Ascending aorta (tissue), 2 donors: ENCODE results near the gene PXDN. TPM values are rescaled to one million over a fixed set of nuclear protein-coding genes. Genes with fewer than 3 reads are reported as not detected.

Experiments used
- DNase-seq, 2 donors: peaks; one replicate each; pipeline ENCODE4 v3.0.0-alpha.2; 2019; ENCODE audit warnings: low spot score in 2 of 2
- H3K27ac ChIP-seq, 2 donors: fragments of 200-600 bp; sonication (generic); one replicate each; pipeline ENCODE4 v1.5.1; 2016 to 2017; ENCODE audit warnings: mild to moderate bottlenecking in 1 of 2
- H3K27me3 ChIP-seq: fragments of 200-600 bp; sonication (generic); one replicate; pipeline ENCODE4 v1.5.1; 2017
- H3K36me3 ChIP-seq, 2 donors: fragments of 200-600 bp; sonication (generic); one replicate each; pipeline ENCODE4 v1.5.1; 2016
- H3K4me1 ChIP-seq, 2 donors: fragments of 200-600 bp; sonication (generic); one replicate each; pipeline ENCODE4 v1.5.1; 2016 to 2017; ENCODE audit warnings: mild to moderate bottlenecking in 1 of 2
- H3K4me3 ChIP-seq, 2 donors: fragments of 200-600 bp; sonication (generic); one replicate each; pipeline ENCODE4 v1.5.1; 2016 to 2017; ENCODE audit warnings: mild to moderate bottlenecking in 1 of 2
- H3K9me3 ChIP-seq, 2 donors: fragments of 200-600 bp; sonication (generic); one replicate each; pipeline ENCODE4 v1.5.1; 2016
- intact Hi-C: fragments of 100-400 bp; cut with DNase I; formaldehyde crosslinking; loops from one replicate; pipeline ENCODE4 v1.15.1; 2023
- total RNA-seq: library from RNA; depleted of rRNA; stranded (reverse); fragments of >200 nt; gene quantifications from one replicate; pipeline ENCODE4 v1.1.0, GENCODE V29; 2016
- TF ChIP-seq, protein P1 (sequence below), 3 experiments: fragments of 200-600 bp in 2 of 3; fragments of 450-650 bp in 1 of 3; sonication (generic) in 2 of 3; IDR thresholded peaks; one replicate each; pipeline ENCODE4 v1.5.1; 2016 to 2019; ENCODE audit warnings: antibody characterized with exemption in 3 of 3, mild to moderate bottlenecking in 1 of 3, moderate library complexity in 1 of 3

PXDN gene, protein sequence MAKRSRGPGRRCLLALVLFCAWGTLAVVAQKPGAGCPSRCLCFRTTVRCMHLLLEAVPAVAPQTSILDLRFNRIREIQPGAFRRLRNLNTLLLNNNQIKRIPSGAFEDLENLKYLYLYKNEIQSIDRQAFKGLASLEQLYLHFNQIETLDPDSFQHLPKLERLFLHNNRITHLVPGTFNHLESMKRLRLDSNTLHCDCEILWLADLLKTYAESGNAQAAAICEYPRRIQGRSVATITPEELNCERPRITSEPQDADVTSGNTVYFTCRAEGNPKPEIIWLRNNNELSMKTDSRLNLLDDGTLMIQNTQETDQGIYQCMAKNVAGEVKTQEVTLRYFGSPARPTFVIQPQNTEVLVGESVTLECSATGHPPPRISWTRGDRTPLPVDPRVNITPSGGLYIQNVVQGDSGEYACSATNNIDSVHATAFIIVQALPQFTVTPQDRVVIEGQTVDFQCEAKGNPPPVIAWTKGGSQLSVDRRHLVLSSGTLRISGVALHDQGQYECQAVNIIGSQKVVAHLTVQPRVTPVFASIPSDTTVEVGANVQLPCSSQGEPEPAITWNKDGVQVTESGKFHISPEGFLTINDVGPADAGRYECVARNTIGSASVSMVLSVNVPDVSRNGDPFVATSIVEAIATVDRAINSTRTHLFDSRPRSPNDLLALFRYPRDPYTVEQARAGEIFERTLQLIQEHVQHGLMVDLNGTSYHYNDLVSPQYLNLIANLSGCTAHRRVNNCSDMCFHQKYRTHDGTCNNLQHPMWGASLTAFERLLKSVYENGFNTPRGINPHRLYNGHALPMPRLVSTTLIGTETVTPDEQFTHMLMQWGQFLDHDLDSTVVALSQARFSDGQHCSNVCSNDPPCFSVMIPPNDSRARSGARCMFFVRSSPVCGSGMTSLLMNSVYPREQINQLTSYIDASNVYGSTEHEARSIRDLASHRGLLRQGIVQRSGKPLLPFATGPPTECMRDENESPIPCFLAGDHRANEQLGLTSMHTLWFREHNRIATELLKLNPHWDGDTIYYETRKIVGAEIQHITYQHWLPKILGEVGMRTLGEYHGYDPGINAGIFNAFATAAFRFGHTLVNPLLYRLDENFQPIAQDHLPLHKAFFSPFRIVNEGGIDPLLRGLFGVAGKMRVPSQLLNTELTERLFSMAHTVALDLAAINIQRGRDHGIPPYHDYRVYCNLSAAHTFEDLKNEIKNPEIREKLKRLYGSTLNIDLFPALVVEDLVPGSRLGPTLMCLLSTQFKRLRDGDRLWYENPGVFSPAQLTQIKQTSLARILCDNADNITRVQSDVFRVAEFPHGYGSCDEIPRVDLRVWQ (N-terminal part only)
- total RNA-seq: 188 TPM

DNA sequence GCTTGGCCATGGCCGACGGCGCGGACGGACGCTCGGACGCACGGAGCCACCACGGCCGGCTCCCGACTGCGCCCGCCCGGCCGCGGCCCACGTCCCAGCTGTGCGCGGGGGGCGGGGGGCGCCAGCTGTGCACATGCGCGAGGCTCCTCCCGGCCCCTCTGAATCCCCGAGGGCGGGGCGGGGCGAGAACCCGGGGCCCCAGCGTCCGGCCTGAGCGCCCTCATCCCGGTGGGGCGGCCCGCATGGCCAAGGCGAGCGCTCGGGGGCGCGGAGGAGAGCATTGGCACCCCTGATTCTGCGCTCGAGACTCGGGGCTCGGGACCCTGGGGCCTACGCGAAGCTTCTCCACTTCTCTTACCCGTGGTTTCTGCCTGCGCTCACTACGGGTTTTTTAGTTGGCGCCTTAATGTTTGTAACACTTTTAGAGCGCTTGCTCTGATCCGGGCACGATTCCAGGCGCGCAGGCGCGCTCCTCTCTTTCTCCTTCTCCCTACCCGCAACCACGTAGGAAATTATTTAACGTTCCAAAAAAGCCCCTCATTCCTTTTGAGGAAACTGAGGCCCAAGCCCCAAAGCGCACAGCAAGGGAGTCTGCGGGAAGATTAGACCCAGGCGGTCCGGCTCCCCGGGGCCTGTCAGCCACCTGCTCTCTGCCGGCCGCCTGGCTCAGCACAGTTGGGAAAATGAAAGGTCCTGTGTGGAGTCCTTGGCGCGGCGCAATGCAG, at the start of gene PXDN:
PXDN (minus strand) TSS at position 70 of the 725 bp plus-strand sequence; CDS start at position 10, 60 bp downstream.
- Histone ChIP-seq H3K36me3 (no peaks in the 10 kb centered on the region), H3K4me1 (peaks cover 4 to 27% of the 10 kb centered on the region in 2 donors), H3K27ac (peak within 1 kb of the TSS; percentile 99 to 100), H3K27me3 (no peaks in the 10 kb centered on the region), H3K4me3 (peak within 1 kb of the TSS; percentile 80 to 92), H3K9me3 (no peaks in the 10 kb centered on the region)
- peak in 1 of 2 donors; percentile 75 for DNase-seq
- TF ChIP-seq, protein P1, sequence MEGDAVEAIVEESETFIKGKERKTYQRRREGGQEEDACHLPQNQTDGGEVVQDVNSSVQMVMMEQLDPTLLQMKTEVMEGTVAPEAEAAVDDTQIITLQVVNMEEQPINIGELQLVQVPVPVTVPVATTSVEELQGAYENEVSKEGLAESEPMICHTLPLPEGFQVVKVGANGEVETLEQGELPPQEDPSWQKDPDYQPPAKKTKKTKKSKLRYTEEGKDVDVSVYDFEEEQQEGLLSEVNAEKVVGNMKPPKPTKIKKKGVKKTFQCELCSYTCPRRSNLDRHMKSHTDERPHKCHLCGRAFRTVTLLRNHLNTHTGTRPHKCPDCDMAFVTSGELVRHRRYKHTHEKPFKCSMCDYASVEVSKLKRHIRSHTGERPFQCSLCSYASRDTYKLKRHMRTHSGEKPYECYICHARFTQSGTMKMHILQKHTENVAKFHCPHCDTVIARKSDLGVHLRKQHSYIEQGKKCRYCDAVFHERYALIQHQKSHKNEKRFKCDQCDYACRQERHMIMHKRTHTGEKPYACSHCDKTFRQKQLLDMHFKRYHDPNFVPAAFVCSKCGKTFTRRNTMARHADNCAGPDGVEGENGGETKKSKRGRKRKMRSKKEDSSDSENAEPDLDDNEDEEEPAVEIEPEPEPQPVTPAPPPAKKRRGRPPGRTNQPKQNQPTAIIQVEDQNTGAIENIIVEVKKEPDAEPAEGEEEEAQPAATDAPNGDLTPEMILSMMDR (IDR thresholded peaks at IDR 0.05): peak in 1 of 3 experiments; percentile 22
- intact Hi-C loops: loop anchor here (1.0 to 5.0 kb wide), 7 partner anchors 37 to 1067 kb away; partner anchors contain the start of gene TMEM18

DNA sequence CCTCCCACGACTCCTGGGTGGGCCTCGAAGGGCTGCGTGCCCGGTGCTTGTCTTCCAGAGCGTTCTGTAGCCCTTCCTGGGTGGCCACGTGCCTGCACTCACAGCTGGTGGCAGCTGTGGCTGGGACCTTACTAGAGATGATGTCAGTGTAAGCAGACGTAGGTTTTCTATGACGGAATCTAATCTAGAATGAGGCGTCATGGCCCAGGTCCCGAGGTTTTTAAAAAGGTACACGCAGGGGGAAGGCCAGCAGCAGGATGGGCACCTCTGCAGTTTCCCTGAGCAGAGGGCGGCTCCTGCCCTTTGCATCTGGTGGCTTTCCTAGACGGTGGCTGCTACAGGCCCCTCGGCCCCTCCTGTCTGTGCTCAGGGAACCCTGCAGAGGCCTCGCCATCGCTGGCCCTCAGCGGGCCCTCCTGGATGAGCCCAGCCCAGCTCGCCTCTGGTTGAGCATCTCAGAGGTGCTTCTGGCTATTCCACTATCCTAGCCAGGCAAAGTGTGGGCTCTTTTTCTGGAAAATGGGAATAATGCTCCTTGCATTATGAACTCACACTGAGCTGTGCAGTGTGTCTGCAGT, 49.6 kb upstream of the PXDN start:
- no peaks in the 10 kb centered on the region for H3K36me3 ChIP-seq
- intact Hi-C loops: loop anchor here (2.0 kb wide), 1 partner anchor 23 kb away; no protein-coding TSS in a partner anchor
- no peaks in the 10 kb centered on the region for H3K27me3 ChIP-seq
- H3K4me1 ChIP-seq: no peaks in the 10 kb centered on the region
- no peak overlapping the region for H3K4me3 ChIP-seq
- no peaks in the 10 kb centered on the region for H3K9me3 ChIP-seq
- H3K27ac ChIP-seq: no peak overlapping the region
- TF ChIP-seq, protein P1 (IDR thresholded peaks at IDR 0.05): no peak
- no peak for DNase-seq

DNA sequence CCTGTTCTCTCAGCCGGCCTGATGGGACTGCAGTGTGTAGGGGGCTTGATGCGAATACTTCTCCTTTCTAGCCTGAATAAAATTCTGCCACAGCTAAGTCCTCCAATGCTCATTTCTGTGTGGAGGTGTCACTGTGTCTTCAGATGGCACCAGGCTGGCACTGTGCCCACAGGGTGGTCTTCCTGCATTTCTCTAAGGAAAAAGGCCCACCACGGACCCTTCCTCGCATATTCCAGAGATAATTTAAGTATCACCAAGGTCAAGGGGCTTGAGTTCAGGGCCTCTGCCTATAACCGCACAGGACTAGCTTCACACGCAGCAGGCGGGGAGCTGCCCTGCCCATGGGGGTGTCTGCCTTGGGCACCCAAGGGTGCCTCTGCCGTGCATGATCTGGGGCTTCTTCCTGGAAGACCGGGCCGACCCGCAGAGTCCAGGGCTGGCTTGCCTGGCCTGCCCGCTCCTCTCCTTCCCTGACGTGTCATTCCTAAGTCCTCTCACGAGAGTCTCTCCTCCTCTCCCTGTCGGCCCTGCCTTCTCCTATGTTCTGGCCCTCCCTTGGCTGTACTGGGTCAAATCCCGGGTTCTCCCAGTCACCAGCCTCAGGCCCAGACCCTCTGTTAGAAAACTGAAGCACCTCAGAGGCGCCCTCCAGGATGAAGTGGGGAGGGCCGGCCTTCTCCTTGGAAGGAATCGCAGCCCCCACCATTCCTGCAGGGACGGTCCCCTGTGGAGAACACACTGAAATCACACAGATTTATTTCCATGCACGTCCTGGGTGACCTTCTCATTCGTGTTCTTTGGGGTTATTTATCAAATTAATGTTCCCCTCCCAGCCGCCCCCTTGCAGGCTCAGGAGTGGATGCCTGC, 48.9 kb upstream of the PXDN start:
- Histone ChIP-seq H3K4me3 (no peak overlapping the region), H3K27me3 (no peaks in the 10 kb centered on the region), H3K9me3 (no peaks in the 10 kb centered on the region), H3K36me3 (no peaks in the 10 kb centered on the region), H3K27ac (no peak overlapping the region), H3K4me1 (no peaks in the 10 kb centered on the region)
- no peak for DNase-seq
- TF ChIP-seq, protein P1 (IDR thresholded peaks at IDR 0.05): no peak
- intact Hi-C loops: loop anchor here (2.0 kb wide), 1 partner anchor 24 kb away; no protein-coding TSS in a partner anchor

DNA sequence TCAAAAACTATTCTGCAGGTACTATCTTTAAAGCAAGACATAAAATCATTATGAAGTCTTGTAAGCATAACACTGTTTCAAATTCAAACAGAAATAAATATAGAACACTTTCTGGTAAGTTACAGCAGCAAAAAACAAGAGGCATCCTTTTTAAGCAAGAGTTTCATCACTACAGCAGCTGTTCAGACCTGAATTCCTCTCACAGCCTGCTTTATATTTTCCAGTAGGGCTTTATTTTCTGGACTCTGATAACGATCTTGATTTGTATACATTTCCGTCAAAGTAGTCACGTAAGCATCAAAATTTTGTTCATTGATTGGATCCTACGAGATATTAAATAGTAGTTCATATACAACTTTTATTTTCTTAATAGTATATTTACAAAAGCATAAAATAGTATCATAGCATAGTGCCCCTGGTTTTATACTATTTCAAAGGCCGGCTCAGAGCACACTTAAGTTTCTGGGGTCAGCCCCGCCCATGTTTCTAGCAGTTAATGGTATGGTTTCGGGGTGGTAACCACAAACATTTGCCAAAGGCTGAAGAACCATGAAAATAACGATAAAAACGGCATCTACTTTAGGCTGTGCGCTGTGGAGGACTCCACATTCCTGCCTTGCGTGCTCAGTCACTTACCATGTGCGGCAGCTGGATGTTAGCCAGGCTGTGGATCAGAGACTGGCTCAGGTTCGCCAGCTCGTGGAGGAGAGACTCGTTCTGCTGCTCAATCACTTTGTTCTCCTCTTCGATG, 47.5 kb upstream of the PXDN start:
- peak in 1 of 2 donors; percentile 82 for DNase-seq
- no peaks in the 10 kb centered on the region for H3K36me3 ChIP-seq
- H3K9me3 ChIP-seq: no peaks in the 10 kb centered on the region
- H3K4me3 ChIP-seq: peak overlapping the region in 1 of 2 donors; percentile 13
- H3K4me1 ChIP-seq: no peaks in the 10 kb centered on the region
- TF ChIP-seq, protein P1 (IDR thresholded peaks at IDR 0.05): no peak
- intact Hi-C loops: loop anchor here (2.0 kb wide), 1 partner anchor 25 kb away; no protein-coding TSS in a partner anchor
- H3K27me3 ChIP-seq: no peaks in the 10 kb centered on the region
- H3K27ac ChIP-seq: no peak overlapping the region
